ENCODE measurements around the gene S1PR2. TPM values are rescaled to one million over a fixed set of nuclear protein-coding genes. Genes with fewer than 3 reads are reported as not detected.
"Not testable (repeated sequence)": the region's sequence is repeated elsewhere in the genome, so short reads cannot be mapped to it uniquely, and the experiment has no call there.

S1PR2 gene
- total RNA-seq, 1 experiment from 2014 or later: 3.7 TPM

DNA sequence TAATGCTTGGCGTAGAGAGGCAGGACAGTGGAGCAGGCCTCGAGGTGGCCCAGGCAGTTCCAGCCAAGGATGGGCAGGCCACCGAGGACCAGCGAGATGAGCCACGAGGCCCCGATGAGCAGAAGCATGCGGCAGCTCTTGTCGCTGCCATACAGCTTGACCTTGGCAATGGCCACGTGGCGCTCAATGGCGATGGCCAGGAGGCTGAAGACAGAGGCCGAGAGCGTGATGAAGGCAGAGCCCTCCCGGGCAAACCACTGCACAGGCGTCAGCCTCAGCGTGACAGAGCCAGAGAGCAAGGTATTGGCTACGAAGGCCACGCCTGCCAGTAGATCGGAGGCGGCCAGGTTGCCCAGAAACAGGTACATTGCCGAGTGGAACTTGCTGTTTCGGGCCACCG lies 6.8 kb downstream of the S1PR2 start:
- DNase-seq (ENCODE audit: low read depth): no peak

DNA sequence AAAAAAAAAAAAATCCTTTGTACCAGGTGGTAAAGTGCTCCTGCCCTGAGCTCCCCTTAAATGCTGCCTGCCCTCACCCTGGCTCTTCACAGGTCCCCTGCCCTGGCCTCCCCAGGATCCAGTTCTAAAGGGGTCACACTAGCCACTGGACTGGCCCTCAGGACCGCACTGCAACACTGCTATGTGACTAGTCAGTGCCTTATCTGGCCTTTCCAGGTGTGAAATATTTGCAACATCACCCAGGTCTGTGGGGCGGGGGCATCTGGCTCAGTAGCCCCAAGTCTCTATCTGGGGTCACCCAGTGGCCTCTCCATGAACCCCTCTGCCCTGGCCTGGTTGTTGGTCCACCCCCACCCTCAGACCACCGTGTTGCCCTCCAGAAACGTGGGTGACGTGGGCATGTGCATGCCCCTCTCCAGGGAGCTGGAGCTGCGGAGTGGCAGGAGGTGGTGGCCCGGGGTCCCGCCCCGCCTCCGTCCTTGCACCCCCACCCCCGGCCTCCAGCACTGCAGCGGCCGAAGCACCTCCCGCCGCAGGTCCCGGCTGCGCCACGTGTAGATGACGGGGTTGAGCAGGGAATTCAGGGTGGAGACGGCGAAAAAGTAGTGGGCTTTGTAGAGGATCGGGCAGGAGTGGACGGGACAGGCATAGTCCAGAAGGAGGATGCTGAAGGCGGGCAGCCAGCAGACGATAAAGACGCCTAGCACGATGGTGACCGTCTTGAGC lies 7.5 kb downstream of the S1PR2 start:
- no peak for DNase-seq (ENCODE audit: low read depth)

DNA sequence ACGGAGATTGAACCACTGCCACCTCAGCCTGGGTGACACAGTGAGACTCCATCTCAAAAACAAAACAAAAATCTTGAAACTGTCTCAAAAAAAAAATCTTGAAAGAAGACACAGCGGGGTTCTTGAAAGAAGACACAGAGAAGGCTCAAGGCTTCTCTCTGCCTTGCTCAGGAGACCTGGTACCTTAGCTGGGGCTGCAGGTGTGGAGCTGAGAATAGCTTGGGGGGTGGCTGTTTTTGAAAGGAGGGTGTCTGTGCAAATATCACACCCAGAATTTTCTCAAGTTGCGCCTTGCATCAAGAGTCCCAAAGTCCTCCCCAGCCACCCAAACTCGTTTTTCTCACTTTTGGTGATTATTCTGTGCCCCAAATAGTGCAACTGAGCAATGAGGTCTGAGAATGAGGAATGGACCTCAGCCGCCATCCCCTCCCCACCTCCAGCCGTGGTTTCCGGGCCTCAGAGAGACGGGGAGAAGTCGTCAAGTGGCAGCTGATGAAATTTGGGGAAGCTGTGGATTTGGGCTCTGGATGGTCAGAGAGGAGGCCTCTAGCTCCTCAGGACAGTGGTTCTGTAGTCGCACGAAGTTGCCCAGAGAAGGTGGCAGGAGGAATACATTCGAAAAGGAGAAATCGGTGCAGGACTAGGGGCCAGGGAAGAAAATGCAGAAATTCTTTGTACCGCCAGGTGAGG lies 8.8 kb downstream of the S1PR2 start:
- DNase-seq (ENCODE audit: low read depth): no peak

DNA sequence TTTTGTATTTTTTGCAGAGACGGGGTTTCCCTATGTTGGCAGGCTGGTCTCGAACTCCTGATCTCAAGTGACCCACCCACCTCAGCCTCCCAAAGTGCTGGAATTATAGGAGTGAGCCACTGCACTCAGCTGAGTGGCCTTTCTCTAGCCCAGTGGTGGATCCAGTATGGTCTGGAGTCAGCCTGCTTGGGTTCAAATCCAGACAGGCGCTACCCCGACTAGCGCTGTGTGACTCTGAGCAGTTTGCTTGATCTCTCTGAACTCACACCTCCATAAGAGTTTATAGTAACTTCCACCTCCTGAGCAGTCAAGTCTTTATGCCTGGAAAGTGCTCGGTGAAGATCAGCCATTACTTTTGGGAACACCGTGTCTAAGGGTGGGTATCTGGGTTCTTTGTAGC lies 10.4 kb downstream of the S1PR2 start:
- no peak for DNase-seq (ENCODE audit: low read depth)

DNA sequence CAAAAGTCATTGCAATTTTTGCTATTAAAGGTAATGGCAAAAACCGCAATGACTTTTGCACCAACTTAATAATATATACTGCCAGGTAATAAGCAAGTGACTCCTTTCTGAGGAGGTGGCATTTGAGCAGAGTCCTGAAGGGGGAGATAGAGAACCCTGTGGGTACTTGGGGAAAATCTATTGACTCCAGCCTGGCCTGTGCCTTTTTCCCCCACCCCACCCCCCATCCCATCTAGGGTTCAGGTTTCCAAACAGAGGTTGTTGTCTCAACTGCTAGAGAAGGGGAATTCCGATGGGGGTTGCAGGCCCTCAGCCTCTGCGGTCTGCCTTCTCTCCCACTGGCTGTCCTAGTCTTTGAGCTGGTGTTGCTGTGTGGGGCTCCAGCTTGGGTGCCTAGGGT lies 11.5 kb downstream of the S1PR2 start:
- DNase-seq (ENCODE audit: low read depth): peak; percentile 85

DNA sequence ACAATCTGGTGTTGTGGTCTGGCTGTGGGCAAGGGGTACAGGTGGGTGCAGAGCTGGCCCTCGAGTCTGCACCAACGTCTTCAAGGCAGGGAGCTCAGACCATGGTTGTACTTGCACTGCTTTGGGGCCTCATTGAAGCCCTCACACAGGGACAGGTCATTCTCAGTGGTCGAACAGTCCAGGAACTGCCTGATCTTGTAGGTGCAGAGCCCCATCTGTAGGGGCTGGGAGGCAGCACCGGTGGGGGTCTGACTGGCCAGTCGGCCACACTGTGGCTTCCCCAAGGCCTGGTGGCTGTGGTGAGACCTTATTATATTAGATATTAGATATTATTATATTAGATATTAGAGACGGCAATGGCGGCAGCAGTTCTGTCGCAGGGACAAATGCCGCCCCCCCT lies 14.0 kb downstream of the S1PR2 start:
- no peak for DNase-seq (ENCODE audit: low read depth)

DNA sequence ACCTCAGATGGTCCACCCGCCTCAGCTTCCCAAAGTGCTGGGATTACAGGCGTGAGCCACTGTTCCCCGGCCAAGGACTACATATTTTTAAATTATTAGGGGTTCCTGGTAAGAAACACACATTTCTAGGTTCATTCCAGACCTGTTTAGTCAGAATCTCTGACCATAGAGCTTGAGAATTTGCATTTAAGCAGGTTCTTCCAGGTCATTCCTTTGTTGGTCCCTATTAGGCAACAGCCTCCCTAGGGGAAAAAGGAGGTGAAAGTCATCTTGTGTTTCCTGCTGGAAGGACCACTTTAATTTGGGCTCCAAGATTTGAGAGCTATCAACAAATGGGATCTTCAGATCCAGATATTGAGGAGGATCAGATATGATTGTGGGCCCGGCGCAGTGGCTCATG lies 16.3 kb downstream of the S1PR2 start:
- DNase-seq (ENCODE audit: low read depth): no peak

DNA sequence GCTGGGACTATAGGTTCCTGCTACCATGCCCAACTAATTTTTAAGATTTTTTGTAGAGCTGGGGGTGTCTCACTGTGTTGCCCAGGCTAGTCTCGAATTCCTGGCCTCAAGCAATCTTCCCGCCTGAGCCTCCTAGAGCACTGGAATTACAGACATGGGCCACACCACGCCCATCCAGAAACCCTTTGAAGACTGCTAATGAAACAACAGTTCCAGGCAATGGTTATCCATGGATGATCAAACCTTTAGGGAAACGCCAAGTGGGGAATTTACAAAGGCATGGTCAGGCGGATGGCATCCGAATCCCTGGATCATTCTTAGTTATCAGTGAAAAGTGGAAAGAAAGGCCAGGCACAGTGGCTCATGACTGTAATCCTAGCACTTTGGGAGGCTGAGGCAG lies 19.4 kb downstream of the S1PR2 start:
- no peak for DNase-seq (ENCODE audit: low read depth)

DNA sequence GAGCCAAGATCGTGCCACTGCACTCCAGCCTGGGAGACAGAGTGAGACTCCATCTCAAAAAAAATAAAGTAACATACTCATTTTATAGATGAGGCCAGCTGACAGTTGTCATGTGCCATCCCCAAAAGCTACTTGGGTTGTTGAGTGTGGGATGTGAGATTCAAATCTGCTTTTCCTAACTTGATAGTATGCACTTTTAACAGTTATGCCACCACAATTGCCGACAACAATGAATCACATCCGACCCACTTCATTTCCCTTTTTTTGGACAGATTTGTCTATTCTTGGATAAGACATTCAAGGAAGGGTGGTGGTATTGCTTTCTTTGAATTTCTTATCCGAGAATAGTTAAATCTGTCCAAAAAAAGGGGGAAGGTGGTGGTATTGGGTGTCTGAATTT lies 20.1 kb downstream of the S1PR2 start:
- no peak for DNase-seq (ENCODE audit: low read depth)

DNA sequence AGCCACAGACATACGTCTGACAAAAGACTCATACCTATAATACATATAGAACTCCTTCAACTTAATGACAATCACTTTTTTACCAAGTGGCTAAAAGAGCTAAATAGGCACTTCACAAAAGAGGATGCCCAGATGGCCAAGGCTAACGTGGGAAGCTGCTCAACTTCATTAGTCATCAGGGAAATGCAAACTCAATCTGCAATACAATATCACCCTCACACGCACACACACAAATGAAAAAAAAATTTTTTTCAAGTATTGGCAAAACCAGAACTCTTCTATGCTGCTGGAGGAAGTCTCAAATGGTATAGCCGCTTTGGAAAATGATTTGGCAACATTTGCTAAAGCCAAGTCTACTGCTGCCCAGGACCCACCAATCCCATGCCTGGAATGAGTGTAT lies 21.8 kb downstream of the S1PR2 start:
- DNase-seq (ENCODE audit: low read depth): peak; percentile 76

DNA sequence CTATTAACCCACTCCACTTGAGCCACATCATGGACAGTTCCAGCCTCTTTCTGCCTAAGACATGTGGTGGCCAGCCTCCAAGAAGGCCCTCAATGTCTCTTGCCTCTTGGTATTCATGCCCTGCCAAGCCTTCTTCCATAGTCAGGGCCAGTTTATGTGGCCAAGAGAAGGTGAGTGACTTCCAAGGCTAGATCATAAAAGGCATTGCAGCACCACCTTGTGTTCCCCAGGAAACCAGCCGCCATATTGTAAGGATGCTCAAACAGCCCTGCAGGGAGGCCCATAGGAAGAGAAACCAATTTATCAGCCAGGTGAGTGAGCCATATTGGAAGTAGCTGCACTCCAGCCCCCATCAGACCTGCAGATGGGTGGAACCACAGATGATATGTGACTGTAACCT lies 24.1 kb downstream of the S1PR2 start:
- no peak for DNase-seq (ENCODE audit: low read depth)

DNA sequence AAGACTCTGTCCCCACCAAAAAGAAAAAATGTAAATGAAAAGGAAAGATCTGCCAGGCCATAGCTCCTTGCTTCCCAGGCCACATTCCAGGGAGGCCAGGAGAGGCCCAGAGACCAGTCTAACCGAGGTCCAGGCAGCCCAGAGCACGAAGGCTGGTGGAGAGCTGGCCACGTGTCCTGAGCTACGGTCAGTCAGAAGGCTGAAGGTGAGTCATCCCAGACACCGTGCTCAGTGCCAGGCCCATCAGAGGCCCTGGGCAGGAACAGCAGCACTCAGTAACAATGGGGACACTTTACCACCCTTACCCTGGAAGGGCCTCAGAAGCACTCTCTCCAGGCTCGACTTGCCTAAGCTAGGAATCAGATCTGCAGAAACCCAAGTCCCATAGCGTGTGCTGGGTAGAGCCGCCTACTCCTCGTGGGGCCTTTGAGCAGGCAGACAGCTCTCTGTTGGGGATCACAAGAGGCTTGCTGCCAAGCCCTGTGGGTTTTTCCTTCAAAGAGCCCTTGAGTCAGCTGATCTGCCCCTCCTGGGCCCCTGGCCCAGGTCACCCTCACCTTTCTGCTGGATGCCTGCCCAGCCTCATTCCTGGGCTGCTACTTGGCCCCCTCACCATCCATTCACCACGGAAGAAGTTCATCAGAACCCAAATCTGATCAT lies 24.8 kb downstream of the S1PR2 start:
- peak; percentile 72 for DNase-seq (ENCODE audit: low read depth)

DNA sequence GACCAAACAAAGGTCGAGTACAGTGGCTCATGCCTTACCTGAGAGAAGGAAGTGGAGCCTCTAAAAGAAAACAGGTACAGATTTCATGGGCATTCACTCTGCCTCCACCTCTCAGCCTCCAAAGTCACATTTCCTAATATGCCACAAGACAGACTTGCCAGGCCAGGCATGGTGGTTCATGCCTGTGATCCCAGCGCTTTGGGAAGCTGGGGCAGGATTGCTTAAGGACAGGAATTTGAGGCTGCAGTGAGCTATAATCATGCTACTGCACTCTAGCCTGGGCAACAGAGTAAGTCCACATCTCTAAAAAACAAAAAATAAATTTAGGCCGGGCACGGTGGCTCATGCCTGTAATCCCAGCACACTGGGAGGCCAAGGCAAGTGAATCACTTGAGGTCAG lies 25.5 kb downstream of the S1PR2 start:
- no peak for DNase-seq (ENCODE audit: low read depth)

DNA sequence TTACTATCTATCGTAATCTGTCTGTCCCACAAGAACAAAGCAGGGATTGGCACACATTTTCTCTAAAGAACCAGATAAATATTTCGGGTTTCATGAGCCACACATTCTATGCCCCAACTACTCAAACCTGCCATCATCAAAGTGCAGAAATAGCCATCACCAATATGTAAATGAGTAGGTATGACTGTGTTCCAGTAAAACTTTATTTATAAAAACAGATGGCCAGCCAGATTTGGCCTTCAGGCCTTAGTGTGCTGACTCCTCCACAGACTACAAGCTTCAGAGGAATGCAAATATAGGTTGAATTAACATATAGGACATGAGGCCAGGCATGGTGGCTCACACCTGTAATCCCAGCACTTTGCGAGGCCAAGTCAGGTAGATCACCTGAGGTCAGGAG lies 27.4 kb downstream of the S1PR2 start:
- DNase-seq (ENCODE audit: low read depth): no peak

DNA sequence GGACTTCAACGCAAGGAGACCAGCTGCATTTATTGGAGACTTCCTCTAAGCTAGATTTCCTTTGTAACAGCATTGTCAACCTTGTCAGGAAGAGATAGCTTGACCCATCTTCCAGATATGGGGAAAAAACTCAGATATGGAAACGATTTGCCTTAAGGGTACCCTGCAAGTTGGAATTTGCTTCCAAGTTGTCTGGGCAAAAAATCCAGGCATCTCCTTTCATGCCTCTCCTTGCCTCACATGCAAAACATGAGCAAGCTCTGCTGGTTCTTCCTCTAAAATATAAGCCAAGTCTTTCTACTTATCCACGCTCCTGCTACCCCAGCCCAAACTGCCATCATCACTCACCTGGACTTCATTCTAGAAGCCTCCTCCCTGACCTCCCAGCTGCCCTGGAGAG lies 30.0 kb downstream of the S1PR2 start:
- no peak for DNase-seq (ENCODE audit: low read depth)

DNA sequence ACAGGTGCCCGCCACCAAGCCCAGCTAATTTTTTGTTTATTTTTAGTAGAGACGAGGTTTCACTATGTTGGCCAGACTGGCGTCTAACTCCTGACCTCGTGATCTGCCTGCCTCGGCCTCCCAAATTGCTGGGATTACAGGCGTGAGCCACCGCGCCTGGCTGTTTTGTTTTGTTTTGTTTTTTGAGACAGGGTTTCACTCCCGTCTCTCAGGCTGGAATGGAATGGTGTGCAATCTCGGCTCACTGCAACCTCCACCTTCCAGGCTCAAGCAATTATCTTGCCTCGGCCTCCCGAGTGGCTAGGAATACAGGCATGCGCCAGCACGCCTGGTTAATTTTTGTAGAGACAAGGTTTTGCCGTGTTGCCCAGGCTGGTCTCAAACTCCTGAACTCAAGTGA lies 31.0 kb downstream of the S1PR2 start:
- DNase-seq (ENCODE audit: low read depth): not testable (repeated sequence)

DNA sequence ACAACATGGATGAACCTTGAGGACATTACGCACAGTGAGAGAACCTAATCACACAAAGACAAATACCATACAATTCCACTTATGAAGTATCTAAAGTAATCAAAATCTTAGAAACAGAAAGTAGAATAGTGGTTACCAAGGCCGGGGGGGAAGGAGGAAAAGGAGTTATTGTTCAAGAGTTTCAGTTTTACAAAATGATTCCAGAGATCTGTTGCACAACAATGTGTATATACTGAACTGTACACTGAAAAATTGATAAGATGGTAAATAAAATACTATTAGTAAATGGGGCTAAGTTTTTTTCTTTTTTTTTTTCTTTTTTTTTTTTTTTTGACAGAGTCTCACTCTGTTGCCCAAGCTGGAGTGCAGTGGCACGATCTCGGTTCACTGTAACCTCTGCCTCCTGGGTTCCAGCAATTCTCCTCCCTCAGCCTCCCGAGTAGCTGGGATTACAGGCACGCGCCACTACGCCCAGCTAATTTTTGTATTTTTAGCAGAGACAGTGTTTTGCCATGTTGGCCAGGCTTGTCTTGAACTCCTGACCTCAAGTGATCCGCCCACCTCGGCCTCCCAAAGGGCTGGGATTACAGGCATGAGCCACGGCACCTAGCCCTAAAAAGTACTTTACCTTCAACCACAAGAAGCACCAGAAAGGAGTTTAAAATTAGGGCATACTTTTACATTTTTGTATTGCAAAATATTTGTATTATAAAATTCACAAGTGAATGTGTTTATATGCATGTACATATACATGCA lies 32.1 kb downstream of the S1PR2 start:
- DNase-seq (ENCODE audit: low read depth): not testable (repeated sequence)

DNA sequence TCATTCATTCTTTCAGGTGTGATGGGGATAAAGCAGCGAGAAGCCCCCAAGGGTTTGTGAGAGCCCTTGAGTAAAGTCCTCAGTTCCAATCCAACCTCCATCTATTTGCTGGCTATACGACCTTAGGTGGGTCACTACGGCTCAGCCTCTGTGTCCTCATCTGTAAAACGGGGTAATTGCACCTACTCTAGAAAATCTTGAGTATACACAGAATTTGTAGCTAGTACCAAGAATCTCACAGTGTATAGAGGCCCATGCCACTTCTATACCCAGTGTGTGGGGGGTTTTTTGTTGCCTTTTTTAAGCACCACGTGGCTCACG lies 36.0 kb downstream of the S1PR2 start:
- no peak for DNase-seq (ENCODE audit: low read depth)

DNA sequence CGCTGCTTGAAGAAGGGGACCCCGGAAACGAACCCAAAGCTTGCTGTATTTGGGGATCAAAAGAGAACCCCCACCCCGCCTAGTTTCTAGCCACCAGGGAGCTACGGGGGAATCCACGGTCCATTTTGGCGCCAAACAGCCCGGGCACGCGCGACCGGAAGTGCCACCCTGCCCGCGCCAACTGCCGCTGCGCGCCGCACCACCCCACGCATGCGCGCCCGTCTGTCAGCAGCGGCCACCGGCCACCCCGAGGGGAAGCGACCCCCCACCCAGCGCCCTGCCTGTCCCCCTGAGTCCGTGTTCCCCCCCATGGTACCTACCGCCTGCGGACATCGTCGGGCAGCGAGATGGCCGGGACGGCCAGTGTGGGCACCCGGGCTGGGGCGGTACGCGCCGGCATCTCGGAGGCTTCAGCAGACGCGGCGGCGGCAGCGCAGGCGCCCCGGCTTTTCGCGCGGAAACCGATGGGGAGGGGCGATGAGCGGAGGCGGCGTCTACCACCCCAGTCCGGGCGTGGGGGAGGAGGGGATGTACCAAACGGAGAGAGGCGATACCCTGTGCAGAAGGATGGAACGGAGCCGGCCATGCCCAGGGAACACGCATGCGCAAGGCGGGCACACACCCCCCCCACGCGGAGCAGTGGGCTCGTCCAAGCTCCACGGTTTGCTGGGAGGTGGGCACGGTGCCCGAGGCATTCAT lies 36.5 kb downstream of the S1PR2 start, which contains the start of gene DNMT1:
DNMT1 (minus strand) TSS at position 454 of the 699 bp plus-strand sequence; CDS start at position 400, 54 bp downstream.
- peak; percentile 98 for DNase-seq (ENCODE audit: low read depth)

DNA sequence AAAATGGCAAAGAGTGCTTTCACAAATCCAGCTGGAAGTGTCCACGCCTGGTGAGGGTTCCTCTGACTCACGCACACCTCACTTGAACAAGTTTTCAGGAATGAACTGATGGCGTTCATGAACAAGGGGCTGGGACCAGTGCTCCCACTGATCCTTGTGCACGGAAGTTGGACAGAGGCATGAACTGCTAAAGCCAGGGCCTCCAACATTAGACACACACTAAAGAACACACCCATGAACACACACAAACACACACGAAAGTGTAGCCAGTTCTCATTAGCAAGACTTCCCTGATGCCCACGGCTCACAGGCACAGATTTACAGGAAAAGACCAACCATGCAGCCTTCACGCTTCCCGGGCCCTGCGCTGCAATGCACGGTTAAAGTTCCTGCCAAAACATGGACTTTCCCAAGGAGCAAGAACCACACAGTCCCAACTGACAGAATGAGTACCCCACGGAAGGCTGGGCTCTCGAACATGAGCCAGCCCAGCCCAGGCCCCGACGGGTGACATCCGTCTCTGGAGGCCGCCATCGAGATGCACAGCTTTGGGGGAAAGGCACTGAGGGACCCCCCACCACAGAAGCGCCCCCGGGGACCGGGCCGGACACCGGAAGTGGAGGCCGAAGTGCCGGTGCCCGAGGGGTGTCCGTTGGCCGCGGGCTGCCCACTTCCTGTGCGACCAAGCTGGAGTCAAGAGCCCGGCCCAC lies 37.2 kb downstream of the S1PR2 start:
- DNase-seq (ENCODE audit: low read depth): peak; percentile 69

DNA sequence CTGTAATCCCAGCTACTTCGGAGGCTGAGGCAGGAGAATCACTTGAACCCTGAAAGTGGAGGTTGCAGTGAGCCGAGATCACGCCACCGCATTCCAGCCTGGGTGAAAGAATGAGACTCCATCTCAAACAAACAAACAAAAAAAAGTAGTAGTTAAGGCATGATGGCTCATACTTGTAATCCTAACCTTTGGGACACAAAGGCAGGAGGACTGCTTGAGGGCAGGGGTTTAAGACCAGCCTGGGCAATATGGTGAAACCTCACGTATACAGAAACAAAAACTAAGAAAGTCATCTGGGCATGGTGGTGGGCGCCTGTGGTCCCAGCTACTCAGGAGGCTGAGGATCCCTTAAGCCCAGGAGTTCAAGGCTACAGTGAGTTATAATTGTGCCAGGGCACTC lies 38.2 kb downstream of the S1PR2 start:
- DNase-seq (ENCODE audit: low read depth): no peak

Data from Daoy (cell line).